ENCODE results near the gene PDXP. TPM values are rescaled to one million over a fixed set of nuclear protein-coding genes. Genes with fewer than 3 reads are reported as not detected.

PDXP gene
- total RNA-seq, 1 experiment from 2014 or later = 42.7 TPM

DNA sequence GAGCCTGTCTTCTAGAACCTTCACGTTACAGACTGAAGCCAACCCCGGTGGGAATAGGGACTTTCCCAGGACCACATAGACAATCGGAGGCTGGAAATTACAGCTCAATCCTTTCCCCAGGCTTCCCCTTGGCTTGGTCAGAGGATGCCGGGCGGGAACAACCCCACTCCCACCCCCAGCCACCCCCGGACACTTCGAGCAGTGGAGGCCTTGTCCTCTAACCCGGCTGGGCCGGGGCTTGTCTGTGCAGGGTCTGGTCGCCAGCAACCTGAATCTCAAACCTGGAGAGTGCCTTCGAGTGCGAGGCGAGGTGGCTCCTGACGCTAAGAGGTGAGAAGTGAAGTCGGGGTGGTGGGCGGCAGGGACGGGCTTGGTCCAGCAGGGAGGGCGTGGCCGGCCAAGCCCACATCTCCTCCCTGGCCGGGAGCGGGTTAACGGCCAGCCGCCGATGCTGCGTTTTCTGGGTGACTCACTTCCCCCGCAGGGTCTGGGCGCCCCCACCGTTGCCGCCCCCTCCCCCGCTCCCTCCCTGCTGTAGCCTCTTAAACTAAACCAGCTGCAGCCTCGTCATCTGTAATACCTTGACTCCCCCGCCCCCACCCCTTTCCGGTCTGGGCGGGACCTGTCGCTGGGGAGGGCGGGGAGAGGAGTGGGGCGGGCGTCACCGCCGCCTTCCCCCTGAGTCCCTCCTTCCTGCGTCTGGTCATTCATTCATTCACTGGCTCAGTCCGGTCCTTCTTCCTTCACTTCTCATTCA, 18.4 kb downstream of the PDXP start:
- TF ChIP-seq POLR2AphosphoS5 (IDR thresholded peaks at IDR 0.05; ENCODE audit: low read depth, low read length) (peak; percentile 81), ZFX (IDR thresholded peaks at IDR 0.05) (peak; percentile 13; the same call in 1 of the 2 replicates), EZH2phosphoT487 (IDR thresholded peaks at IDR 0.05; ENCODE audit: borderline replicate concordance) (no peak)
- TF ChIP-seq, protein P1, sequence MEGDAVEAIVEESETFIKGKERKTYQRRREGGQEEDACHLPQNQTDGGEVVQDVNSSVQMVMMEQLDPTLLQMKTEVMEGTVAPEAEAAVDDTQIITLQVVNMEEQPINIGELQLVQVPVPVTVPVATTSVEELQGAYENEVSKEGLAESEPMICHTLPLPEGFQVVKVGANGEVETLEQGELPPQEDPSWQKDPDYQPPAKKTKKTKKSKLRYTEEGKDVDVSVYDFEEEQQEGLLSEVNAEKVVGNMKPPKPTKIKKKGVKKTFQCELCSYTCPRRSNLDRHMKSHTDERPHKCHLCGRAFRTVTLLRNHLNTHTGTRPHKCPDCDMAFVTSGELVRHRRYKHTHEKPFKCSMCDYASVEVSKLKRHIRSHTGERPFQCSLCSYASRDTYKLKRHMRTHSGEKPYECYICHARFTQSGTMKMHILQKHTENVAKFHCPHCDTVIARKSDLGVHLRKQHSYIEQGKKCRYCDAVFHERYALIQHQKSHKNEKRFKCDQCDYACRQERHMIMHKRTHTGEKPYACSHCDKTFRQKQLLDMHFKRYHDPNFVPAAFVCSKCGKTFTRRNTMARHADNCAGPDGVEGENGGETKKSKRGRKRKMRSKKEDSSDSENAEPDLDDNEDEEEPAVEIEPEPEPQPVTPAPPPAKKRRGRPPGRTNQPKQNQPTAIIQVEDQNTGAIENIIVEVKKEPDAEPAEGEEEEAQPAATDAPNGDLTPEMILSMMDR (IDR thresholded peaks at IDR 0.05 in 2 of 3, conservative IDR thresholded peaks at IDR 0.05 in 1 of 3; ENCODE audit: borderline replicate concordance in 1 of 3, insufficient read depth in 1 of 3, low read depth in 2 of 3, low read length in 2 of 3) = no peak
- H3K79me2 ChIP-seq (ENCODE audit: insufficient read depth, low read length) = peaks cover 13% of the 10 kb centered on the region; the same call in 1 of the 2 replicates
- peak overlapping the region; percentile 71 to 86 for H3K4me3 ChIP-seq (replicated peaks in 1 of 2; ENCODE audit: low read depth in 1 of 2, low read length in 2 of 2)
- RAD21 ChIA-PET (ENCODE audit: low non-redundant PET in 1 of 2, low total read pairs in 2 of 2, uncharacterized antibody in 2 of 2, unreplicated experiment in 2 of 2) = interaction anchor here in 1 of 2 experiments (1.0 kb wide), 1 partner anchor 177 kb away, joined by 3 read pairs; no protein-coding TSS in a partner anchor
- CTCF ChIA-PET = interaction anchor here (0.7 to 1.0 kb wide), 3 partner anchors 13 to 34 kb away, joined by 3 to 5 read pairs (median 4); no protein-coding TSS in a partner anchor
- no peaks in the 10 kb centered on the region for H4K20me1 ChIP-seq (ENCODE audit: insufficient read depth)
- H3K9me2 ChIP-seq (ENCODE audit: insufficient read depth) = no peaks in the 10 kb centered on the region
- peak overlapping the region; percentile 67 for H3K9ac ChIP-seq (ENCODE audit: low read length)
- peaks cover 40 to 75% of the 10 kb centered on the region in 2 experiments for H3K4me1 ChIP-seq (ENCODE audit: control insufficient read depth in 1 of 2, insufficient read depth in 2 of 2, low read length in 2 of 2)
- H3K4me2 ChIP-seq (ENCODE audit: low read length) = peak overlapping the region; percentile 98
- no peaks in the 10 kb centered on the region for H3K9me3 ChIP-seq (ENCODE audit: control insufficient read depth in 1 of 2, insufficient read depth in 1 of 2, low read depth in 1 of 2, low read length in 2 of 2)
- ATAC-seq (peak; percentile 49), DNase-seq (ENCODE audit: low read depth, low spot score) (peak; percentile 69)
- H2AFZ ChIP-seq (ENCODE audit: low read depth, low read length, poor library complexity, severe bottlenecking) = no peak overlapping the region
- H3K27me3 ChIP-seq (ENCODE audit: insufficient read depth, low read length) = no peaks in the 10 kb centered on the region
- POLR2A ChIA-PET = interaction anchor here (0.6 to 4.6 kb wide), 10 partner anchors 9 to 115 kb away, joined by 3 to 71 read pairs (median 3); partner anchors contain the start of genes GGA1, NOL12 and PDXP
- peak overlapping the region; percentile 97 for H3K27ac ChIP-seq (ENCODE audit: low read depth, low read length)
- TSS peak; percentile 91 for BruUV-seq (replicated peaks)
- peaks cover 5 to 11% of the 10 kb centered on the region in 2 experiments; a peak in 3 of 4 replicates for H3K36me3 ChIP-seq (ENCODE audit: control insufficient read depth in 1 of 2, insufficient read depth in 2 of 2, low read length in 2 of 2)
- intact Hi-C loops (cut with micrococcal nuclease) = no loop called here

Data from HCT116 (cell line).